ENCODE data around the gene HS3ST5.

HS3ST5 gene

DNA sequence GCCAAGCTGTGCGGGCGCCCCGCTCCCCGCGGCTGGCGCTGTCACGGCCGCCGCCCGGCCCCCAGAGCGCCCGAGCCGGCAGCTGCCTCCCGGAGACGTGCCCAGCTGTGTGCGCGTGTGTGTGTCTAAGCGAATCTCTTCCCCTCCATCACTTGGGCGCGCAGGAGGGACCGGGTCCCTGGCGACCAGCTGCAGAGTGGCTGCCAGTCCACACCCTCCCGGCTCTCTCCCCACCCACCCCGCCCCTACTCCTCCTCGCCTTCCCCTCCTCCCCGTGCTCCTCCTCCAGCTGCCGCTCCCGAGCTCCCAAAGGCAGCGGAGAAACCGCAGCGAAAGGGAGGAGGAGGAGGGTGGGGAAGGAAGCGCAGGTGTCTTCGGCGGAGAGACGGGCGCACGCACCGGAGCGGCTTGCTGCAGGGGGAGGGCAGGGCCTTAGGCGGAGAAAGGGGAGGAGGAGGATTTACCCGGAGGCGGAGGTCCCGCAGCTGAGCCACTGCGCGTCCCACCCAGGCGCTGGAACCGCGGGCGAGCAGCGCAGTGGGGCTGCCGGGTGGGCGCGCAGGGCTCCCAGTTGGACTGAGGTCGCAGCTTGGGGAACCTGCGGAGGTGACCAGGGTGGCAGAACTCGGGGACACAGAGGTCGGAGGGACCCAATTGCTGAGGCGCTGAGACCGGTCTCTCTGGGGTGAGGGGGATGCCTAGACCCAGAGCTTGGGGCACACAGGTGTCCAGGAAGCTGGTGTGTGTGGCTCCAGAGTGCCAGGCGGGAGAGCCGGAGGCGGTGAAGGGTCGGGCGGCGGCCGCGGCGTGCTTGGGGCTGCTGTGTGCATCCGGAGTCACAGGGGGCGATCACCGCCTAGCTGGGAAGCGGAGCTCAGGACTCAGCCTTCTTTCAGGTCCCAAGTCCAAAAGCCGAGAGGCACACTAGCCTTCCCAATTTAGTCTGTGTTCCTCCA is at the start of gene HS3ST5:
Gene HS3ST5 (minus strand): TSS at position 198 of the 956 bp plus-strand sequence. CDS start 280,178 bp downstream, outside the sequence.
- peak; percentile 64 for DNase-seq

GRCh38 chr6:114390176-114390575 is 47.4 kb upstream of the HS3ST5 start:
- DNase-seq = no peak

GRCh38 chr6:114389111-114389510 is 46.3 kb upstream of the HS3ST5 start:
- DNase-seq = no peak

DNA sequence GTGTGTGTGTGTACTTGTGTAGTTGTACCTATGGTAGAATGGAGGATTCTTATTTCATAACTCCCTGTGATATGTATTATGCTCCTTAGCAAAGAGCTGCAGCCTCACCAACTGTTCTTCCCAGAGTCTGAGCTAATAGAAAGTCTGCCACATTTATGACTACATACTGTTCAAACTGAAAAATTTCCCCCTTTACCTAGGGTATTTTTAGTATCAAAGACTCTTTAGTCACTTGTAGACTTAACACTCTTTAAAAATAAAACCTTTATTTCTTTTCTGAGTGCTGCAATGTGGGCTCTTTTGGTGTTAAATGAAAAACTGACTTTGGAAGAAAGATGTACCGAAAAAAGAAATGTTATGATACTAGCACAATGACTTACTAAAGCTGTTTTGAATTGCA is 39.6 kb upstream of the HS3ST5 start:
- DNase-seq = no peak

DNA sequence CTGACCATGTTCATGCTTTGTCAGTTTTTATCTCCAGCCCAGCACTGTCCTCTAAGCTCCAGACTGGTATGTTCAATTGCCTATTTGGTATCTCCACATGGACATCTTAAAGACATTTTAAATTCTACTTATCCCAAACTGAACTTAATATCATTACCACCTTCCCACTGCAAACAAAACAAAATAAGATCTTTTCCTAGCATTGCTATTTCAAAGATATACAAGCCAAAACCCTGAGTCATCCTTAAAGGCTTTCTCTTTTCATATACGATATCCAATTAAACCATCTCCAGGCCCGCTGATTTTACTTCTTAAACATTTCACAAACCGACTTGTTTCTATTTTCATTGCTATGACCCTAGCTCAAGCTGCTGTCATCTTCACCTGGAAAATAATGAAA is 35.1 kb upstream of the HS3ST5 start:
- no peak for DNase-seq

- DNase-seq = no peak
These were observed 33.9 kb upstream of the HS3ST5 start for GRCh38 chr6:114376611-114377175.

GRCh38 chr6:114375541-114376192 is 32.8 kb upstream of the HS3ST5 start:
- DNase-seq = no peak

DNA sequence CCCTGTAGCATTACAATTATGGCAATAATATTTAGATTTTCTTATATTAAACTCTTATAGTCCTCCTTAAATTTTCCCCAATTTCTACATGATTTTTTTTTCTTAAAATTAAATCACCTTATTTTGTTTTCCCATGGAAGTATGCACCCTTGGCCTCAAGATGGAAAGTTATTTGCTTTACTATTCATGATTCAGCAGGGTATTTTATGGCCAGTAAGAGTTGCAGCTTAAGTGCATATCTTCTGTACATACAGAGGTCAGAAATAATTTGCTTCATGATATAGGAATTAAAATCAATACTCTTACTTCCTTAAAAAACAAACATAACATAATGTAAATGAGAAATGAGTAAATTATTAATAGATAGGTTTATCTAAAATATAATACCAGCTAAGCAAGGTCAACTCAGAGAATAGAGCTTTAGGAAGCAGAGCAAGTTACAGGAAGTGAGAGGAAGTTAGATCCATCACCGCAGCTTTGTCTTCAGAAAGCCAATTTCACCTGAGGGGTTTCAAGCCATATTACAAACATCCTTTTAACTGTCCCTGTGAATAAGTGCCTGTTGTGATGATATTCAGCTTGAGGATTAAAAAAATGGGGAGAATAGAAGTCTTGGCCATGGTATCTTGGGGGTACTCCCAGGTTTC is 24.6 kb upstream of the HS3ST5 start:
- DNase-seq = no peak

DNA sequence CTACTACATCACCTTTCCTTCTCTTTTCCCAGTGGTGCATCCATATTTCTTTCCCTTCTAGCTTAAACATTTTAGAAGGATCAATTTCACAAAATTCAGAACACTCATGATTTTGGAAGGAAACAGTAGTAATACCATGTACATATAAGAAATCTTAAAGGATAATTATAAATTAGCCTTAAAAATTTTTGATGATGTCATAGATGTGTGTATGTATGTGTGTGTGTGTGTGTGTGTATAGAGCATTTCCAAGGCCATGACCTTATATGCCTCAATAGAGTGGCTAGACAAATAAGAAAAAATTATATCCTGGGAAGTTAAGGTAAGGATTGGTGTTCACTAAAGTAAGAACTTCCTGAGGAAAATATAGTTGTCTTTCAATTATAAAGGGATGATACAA is 24.1 kb upstream of the HS3ST5 start:
- DNase-seq = no peak

- DNase-seq = no peak
These were observed 21.5 kb upstream of the HS3ST5 start for GRCh38 chr6:114364301-114364700.

GRCh38 chr6:114362957-114363356 is 20.1 kb upstream of the HS3ST5 start:
- no peak for DNase-seq

- DNase-seq = no peak
These were observed 19.6 kb upstream of the HS3ST5 start for GRCh38 chr6:114362396-114362795.

- no peak for DNase-seq
These were observed 18.2 kb upstream of the HS3ST5 start for GRCh38 chr6:114361036-114361435.

DNA sequence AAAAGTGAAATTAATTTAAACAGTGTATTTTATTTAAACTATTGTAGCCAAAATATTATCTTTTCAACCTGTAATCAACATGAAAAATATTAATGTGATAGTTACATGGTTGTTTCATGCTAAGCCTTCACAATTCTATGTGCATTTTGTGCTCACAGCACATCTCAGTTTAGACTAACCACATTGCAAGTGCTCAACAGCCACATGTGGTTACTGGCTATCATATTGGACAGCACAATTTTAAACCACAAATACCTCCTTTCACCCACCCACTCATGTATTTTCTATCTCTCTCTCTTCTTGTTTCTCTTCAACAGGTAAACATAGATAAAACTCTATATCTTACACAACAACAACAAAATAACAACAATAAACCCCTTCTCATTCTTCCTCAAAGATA is 12.5 kb upstream of the HS3ST5 start:
- DNase-seq = no peak

DNA sequence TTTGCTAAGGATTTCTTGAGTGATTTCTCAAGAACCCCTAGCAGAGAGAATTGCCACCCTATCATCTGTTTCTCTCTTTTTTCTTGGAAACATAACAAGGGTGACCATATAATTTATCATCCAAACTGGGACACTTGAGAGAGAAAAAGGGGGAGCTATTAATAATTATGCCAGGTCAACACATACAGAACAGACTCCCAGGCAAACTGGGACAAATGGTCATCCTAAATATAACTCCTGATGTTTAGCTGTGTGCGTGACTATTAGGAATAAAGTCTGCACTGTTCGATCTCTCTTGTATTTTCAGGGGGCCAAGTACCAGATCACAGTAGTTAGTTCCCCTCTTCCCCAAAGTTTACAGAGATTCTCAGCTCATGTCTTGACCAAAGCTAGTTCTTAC is 11.7 kb upstream of the HS3ST5 start:
- no peak for DNase-seq

DNA sequence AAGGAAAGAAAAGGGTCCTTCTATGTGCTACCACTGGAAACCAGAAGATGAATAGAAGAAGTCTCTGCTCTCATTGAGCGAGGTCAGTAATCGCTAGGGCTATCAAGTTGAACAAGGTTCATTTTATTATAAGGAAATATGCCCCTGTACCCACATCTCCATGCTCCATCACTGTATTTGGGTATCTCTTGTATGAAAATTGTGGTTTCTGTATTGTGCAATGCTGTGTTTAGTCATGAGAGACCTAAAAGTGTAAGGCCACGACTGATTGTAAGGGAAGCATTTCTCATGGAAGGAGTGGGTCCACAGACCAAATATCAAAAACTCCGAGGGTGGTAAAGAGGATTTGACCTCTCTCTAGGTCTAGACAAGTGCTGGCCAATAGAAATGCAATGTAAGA is 3.6 kb upstream of the HS3ST5 start:
- no peak for DNase-seq

- no peak for DNase-seq
These were observed 2.1 kb upstream of the HS3ST5 start for GRCh38 chr6:114344971-114345275.

DNA sequence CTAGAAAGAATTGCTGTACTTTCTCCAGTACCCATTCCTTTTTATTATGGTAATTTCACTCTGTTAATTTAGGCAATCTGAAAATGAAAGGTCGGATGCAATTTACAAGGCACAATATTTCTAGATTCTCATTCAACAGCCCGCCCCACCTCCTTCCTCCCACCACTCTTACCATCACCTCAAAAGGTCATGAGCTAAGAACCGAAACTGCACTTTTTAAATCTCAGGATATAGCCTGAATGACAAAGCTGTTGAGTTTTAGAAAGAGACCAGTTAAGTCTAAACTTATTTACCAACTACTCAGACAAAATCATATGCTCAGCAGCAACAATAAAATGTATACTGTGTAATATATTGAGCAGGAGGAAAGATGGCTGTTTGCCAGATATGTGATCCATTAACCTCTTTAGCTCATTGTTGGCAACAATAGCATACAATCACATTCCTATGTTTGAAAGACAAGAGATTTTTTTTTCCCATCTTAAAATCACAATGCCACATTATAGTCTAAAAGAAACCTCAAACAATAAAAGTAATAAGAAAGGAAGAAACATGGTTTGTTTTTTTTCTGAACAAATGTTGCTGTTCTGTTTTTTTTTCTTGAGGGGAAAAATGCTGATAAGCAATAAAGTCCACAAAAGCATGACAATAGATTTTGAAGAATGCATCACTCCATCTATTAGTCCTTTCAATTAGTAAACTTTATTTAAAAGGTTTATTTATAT is 1.6 kb upstream of the HS3ST5 start:
- peak; percentile 61 for DNase-seq

- DNase-seq = no peak
These were observed 940 bp upstream of the HS3ST5 start for GRCh38 chr6:114343782-114344144.

- DNase-seq = peak; percentile 13
These were observed 567 bp downstream of the HS3ST5 start for GRCh38 chr6:114342086-114342825.

DNA sequence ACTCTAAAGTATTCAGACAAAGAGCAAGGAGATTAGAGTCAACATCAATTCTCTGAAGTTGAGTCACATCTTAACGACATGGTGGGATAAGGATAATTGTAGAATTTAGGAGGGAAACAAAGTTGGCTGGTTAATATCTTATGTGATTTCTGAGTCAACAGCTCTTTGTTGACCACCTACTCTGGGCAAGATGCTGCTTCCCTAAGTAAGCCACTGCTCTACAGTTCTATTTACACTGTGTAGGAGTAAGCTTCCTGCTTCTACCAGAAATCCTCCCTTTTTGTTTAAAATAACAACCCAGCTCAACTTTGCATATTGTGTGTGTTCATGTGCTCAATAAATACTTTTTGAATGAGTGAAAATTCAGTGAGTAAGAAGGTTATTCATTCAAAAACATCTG is 3.1 kb downstream of the HS3ST5 start:
- no peak for DNase-seq

GRCh38 chr6:114334237-114334636 is 8.6 kb downstream of the HS3ST5 start:
- no peak for DNase-seq
